ENCODE results near the gene DYRK1A.

Gene DYRK1A

GRCh38 chr21:37393786-37394185 is 27.2 kb downstream of the DYRK1A start:
- H3K4me3 ChIP-seq (replicated peaks; ENCODE audit: low read depth, low read length) = no peak overlapping the region
- no peak for DNase-seq (ENCODE audit: extremely low read depth, low read depth)
- TF ChIP-seq CTCF (IDR thresholded peaks at IDR 0.05; ENCODE audit: low read depth, low read length, missing control alignments) = no peak

- no peak for TF ChIP-seq CTCF (IDR thresholded peaks at IDR 0.05; ENCODE audit: low read depth, low read length, missing control alignments)
- no peak for DNase-seq (ENCODE audit: extremely low read depth, low read depth)
- H3K4me3 ChIP-seq (replicated peaks; ENCODE audit: low read depth, low read length) = no peak overlapping the region
Observed at GRCh38 chr21:37395961-37396360, 29.4 kb downstream of the DYRK1A start.

- TF ChIP-seq CTCF (IDR thresholded peaks at IDR 0.05; ENCODE audit: low read depth, low read length, missing control alignments) = no peak
- H3K4me3 ChIP-seq (replicated peaks; ENCODE audit: low read depth, low read length) = no peak overlapping the region
- no peak for DNase-seq (ENCODE audit: extremely low read depth, low read depth)
Observed at GRCh38 chr21:37396855-37397254, 30.3 kb downstream of the DYRK1A start.

GRCh38 chr21:37398697-37399096 is 32.1 kb downstream of the DYRK1A start:
- H3K4me3 ChIP-seq (replicated peaks; ENCODE audit: low read depth, low read length) = no peak overlapping the region
- DNase-seq (ENCODE audit: extremely low read depth, low read depth) = no peak
- TF ChIP-seq CTCF (IDR thresholded peaks at IDR 0.05; ENCODE audit: low read depth, low read length, missing control alignments) = no peak

- DNase-seq (ENCODE audit: extremely low read depth, low read depth) = no peak
- H3K4me3 ChIP-seq (replicated peaks; ENCODE audit: low read depth, low read length) = no peak overlapping the region
- TF ChIP-seq CTCF (IDR thresholded peaks at IDR 0.05; ENCODE audit: low read depth, low read length, missing control alignments) = no peak
Observed at GRCh38 chr21:37402251-37402867, 35.8 kb downstream of the DYRK1A start.

- no peak overlapping the region for H3K4me3 ChIP-seq (replicated peaks; ENCODE audit: low read depth, low read length)
- TF ChIP-seq CTCF (IDR thresholded peaks at IDR 0.05; ENCODE audit: low read depth, low read length, missing control alignments) = no peak
- DNase-seq (ENCODE audit: extremely low read depth, low read depth) = no peak
Observed at GRCh38 chr21:37405629-37406028, 39.1 kb downstream of the DYRK1A start.
